K562 (cell line): Measurements from ENCODE around the gene VEZF1. TPM values are rescaled to one million over a fixed set of nuclear protein-coding genes. Genes with fewer than 3 reads are reported as not detected.

Experiments
- ATAC-seq: fragments of 200-7000 bp; cut with Tn5 transposase; 3 replicates; pipeline ENCODE4 v1.9.1; 2020; ENCODE audit warnings: moderate library complexity
- BruUV-seq: library from RNA; stranded (reverse); fragments of 400-500 nt; replicated peaks from 2 replicates; lab custom pipeline; 2021; lab: Mats Ljungman, UMichigan
- CTCF ChIA-PET: fragments of 300-600 bp; formaldehyde crosslinking; extraction: SDS; loops from one replicate; lab custom pipeline; 2021; ENCODE audit warnings: low intra/inter-chr PET ratio; lab: Yijun Ruan, JAX
- POLR2A ChIA-PET: fragments of 300-600, 350-650 bp; sonication (Branson Sonifier 250); formaldehyde crosslinking; extraction: SDS; loops from one replicate; lab custom pipeline; 2021; ENCODE audit warnings: antibody characterized with exemption, inconsistent platforms; lab: Yijun Ruan, JAX
- DNase-seq, 4 experiments: peaks; one replicate each; pipeline versions ENCODE4 v3.0.0 to v3.0.0-alpha.2; 2011 to 2018; ENCODE audit warnings: low spot score in 3 of 4, mixed read lengths in 3 of 4; ENCODE audit errors: extremely low read depth in 1 of 4
- FAIRE-seq: peaks from 2 replicates; lab custom pipeline; 2011; peaks lifted over from hg19 to GRCh38; lab: Jason Lieb, UNC
- H2AFZ ChIP-seq: 2 replicates; pipeline ENCODE4 v1.6.0; 2011; ENCODE audit warnings: low read depth, low read length, control low read depth, inconsistent platforms
- H3K27ac ChIP-seq: fragments of 200-600 bp; 3 replicates; pipeline ENCODE4 v1.8.0; 2011; ENCODE audit warnings: low read depth, mild to moderate bottlenecking, control low read depth, inconsistent platforms, low read length, moderate library complexity, mixed read lengths; ENCODE audit errors: extremely low read depth
- H3K27me3 ChIP-seq, 2 experiments: fragments of 300-600 bp in 1 of 2; 2 replicates in 1 of 2; 3 replicates in 1 of 2; pipeline versions ENCODE4 v1.6.0 to v1.8.0; 2011; ENCODE audit warnings: inconsistent platforms in 2 of 2, low read length in 2 of 2, mild to moderate bottlenecking in 1 of 2, mixed read lengths in 1 of 2, moderate library complexity in 1 of 2; ENCODE audit not compliant: control insufficient read depth in 2 of 2, insufficient read depth in 2 of 2
- H3K36me3 ChIP-seq: fragments of 300-600 bp; 3 replicates; pipeline ENCODE4 v1.8.0; 2011; ENCODE audit warnings: mild to moderate bottlenecking, low read length, inconsistent platforms; ENCODE audit not compliant: control insufficient read depth, insufficient read depth
- H3K4me1 ChIP-seq, 2 experiments: fragments of 200-600 bp in 1 of 2; replicated peaks in 1 of 2; 2 replicates in 1 of 2; 3 replicates in 1 of 2; pipeline versions ENCODE4 v1.5.1 to v1.8.0; 2011; ENCODE audit warnings: inconsistent platforms in 2 of 2, low read length in 2 of 2, mild to moderate bottlenecking in 1 of 2, mixed read lengths in 1 of 2, moderate library complexity in 1 of 2; ENCODE audit not compliant: control insufficient read depth in 2 of 2, insufficient read depth in 2 of 2
- H3K4me2 ChIP-seq: 2 replicates; pipeline ENCODE4 v1.6.1; 2011; ENCODE audit warnings: low read length, control low read depth, inconsistent platforms, mixed read lengths; ENCODE audit not compliant: insufficient read depth
- H3K4me3 ChIP-seq: fragments of 200-600 bp; sonication (generic), shearing (Covaris generic); 2 replicates; pipeline ENCODE4 v1.5.1; 2016; ENCODE audit warnings: control low read depth, inconsistent platforms
- H3K79me2 ChIP-seq: fragments of 200-600 bp; 3 replicates; pipeline ENCODE4 v1.8.0; 2011; ENCODE audit warnings: low read length, inconsistent platforms; ENCODE audit not compliant: control insufficient read depth, insufficient read depth
- H3K9ac ChIP-seq, 2 experiments: 2 replicates each; pipeline versions ENCODE4 v1.6.0 to v1.6.1; 2011; ENCODE audit warnings: low read depth in 2 of 2, low read length in 2 of 2, control low read depth in 1 of 2, inconsistent platforms in 1 of 2, mild to moderate bottlenecking in 1 of 2, mixed read lengths in 1 of 2; ENCODE audit not compliant: insufficient read depth in 1 of 2
- H3K9me1 ChIP-seq: one replicate; pipeline ENCODE4 v1.6.0; 2011; ENCODE audit warnings: inconsistent platforms, mild to moderate bottlenecking, low read length, moderate library complexity; ENCODE audit not compliant: control insufficient read depth, insufficient read depth
- H3K9me3 ChIP-seq: replicated peaks from 2 replicates; pipeline ENCODE4 v1.5.1; 2011; ENCODE audit warnings: low read depth, low read length, inconsistent platforms; ENCODE audit not compliant: control insufficient read depth, insufficient read depth
- H4K20me1 ChIP-seq: replicated peaks from 2 replicates; pipeline ENCODE4 v1.6.1; 2011; ENCODE audit warnings: low read length, inconsistent platforms, mixed read lengths; ENCODE audit not compliant: control insufficient read depth, insufficient read depth
- DPF2 ChIP-seq: fragments of 450-650 bp; IDR thresholded peaks from 2 replicates; pipeline ENCODE4 v1.6.1; 2016
- ESRRB ChIP-seq: fragments of 250-450 bp; sonication (Bioruptor Pico); IDR thresholded peaks from 2 replicates; pipeline ENCODE4 v1.5.0; 2020; ENCODE audit warnings: mild to moderate bottlenecking, moderate library complexity, borderline replicate concordance
- PCBP2 ChIP-seq: fragments of 200-400 bp; formaldehyde crosslinking; IDR thresholded peaks from 2 replicates; pipeline ENCODE4 v1.6.1; 2018; ENCODE audit warnings: low read length, low read depth, mild to moderate bottlenecking, moderate library complexity; ENCODE audit not compliant: poor library complexity, severe bottlenecking
- SPI1 ChIP-seq: IDR thresholded peaks from 2 replicates; pipeline ENCODE4 v1.6.1; 2011; ENCODE audit warnings: low read depth, low read length, control low read depth, borderline replicate concordance
- SRSF9 ChIP-seq: fragments of 200-400 bp; formaldehyde crosslinking; IDR thresholded peaks from 2 replicates; pipeline ENCODE4 v1.6.1; 2017; ENCODE audit warnings: low read depth, low read length, borderline replicate concordance
- TAF9B ChIP-seq: fragments of 450-650 bp; IDR thresholded peaks from 2 replicates; pipeline ENCODE4 v1.6.1; 2018; ENCODE audit warnings: mild to moderate bottlenecking; ENCODE audit not compliant: partially characterized antibody
- TEAD2 ChIP-seq: fragments of 450-650 bp; IDR thresholded peaks from 2 replicates; pipeline ENCODE4 v1.6.1; 2016; ENCODE audit warnings: missing genetic modification characterization, control low read depth, missing compliant biosample characterization
- XRCC4 ChIP-seq: IDR thresholded peaks from one replicate; pipeline ENCODE4 v1.6.1; 2011; ENCODE audit not compliant: insufficient read depth, insufficient read length; ENCODE audit errors: extremely low read depth
- ZNF217 ChIP-seq: sonication (generic); formaldehyde crosslinking; IDR thresholded peaks from 2 replicates; pipeline ENCODE4 v1.8.0; 2022; ENCODE audit warnings: mild to moderate bottlenecking, missing genetic modification reagents
- ZNF717 ChIP-seq: fragments of 250-450 bp; sonication (Bioruptor Pico); IDR thresholded peaks from 2 replicates; pipeline ENCODE4 v1.5.0; 2021
- ZNF75A ChIP-seq: fragments of 450-650 bp; formaldehyde crosslinking; IDR thresholded peaks from 2 replicates; pipeline ENCODE4 v1.4.0; 2020; ENCODE audit warnings: mild to moderate bottlenecking
- in situ Hi-C: fragments of 300-500 bp; cut with MboI; formaldehyde crosslinking; loops from 4 replicates; pipeline ENCODE4 v1.15.0; 2018; ENCODE audit warnings: inconsistent platforms, mixed read lengths
- intact Hi-C: fragments of 100-400 bp; cut with micrococcal nuclease; formaldehyde crosslinking; loops from 2 replicates; pipeline ENCODE4 v1.14.2; 2022
- polyA plus RNA-seq, 8 experiments: library from polyadenylated mRNA; depleted of rRNA in 4 of 8; stranded (reverse) in 5 of 8; unstranded in 3 of 8; fragments of >200 nt; fragmentation: Nextera tagmentation in 2 of 8; fragmentation: Illumina TruSeq in 1 of 8; extraction: Ambion mirVana in 2 of 8; extraction: Trizol in 1 of 8; gene quantifications; 2 replicates each; pipeline versions ENCODE4 v1.2.1 to v1.2.3, GENCODE V29; 2011 to 2014; ENCODE audit warnings: inconsistent platforms in 1 of 8, missing spikeins in 1 of 8
- total RNA-seq, 7 experiments: library from RNA; depleted of rRNA in 6 of 7; stranded (reverse); fragments of >200 nt in 6 of 7; fragmentation: Illumina TruSeq in 2 of 7; extraction: Trizol in 2 of 7; gene quantifications; 2 replicates each; pipeline versions ENCODE4 v1.2.1 to v1.2.3, GENCODE V29; 2011 to 2021; ENCODE audit warnings: low replicate concordance in 1 of 7
- TF ChIP-seq, protein P1 (sequence below): fragments of 450-650 bp; formaldehyde crosslinking; IDR thresholded peaks from 2 replicates; pipeline ENCODE4 v1.4.0; 2022; ENCODE audit warnings: missing genetic modification characterization
- TF ChIP-seq, protein P2 (sequence below): fragments of 450-650 bp; conservative IDR thresholded peaks from 2 replicates; pipeline ENCODE4 v1.6.1; 2016; ENCODE audit warnings: missing genetic modification characterization, low read depth, mild to moderate bottlenecking, missing compliant biosample characterization, moderate library complexity
- TF ChIP-seq, protein P3 (sequence below): sonication (generic); formaldehyde crosslinking; IDR thresholded peaks from 2 replicates; pipeline ENCODE4 v1.8.0; 2022; ENCODE audit warnings: mild to moderate bottlenecking, missing genetic modification reagents
- TF ChIP-seq, protein P4 (sequence below), 3 experiments: fragments of 200-800 bp in 1 of 3; sonication (Bioruptor generic) in 1 of 3; sonication (generic) in 1 of 3; formaldehyde crosslinking in 1 of 3; IDR thresholded peaks; 2 replicates each; pipeline versions ENCODE4 v1.6.1 to v1.8.0; 2016 to 2022; ENCODE audit warnings: mild to moderate bottlenecking in 2 of 3, missing compliant biosample characterization in 2 of 3, missing genetic modification characterization in 2 of 3, missing genetic modification reagents in 1 of 3

VEZF1 gene
- total and polyA plus RNA-seq, 9 of the 15 experiments (the other 6 are each of a cell fraction or from before 2014, with no cell fraction given), result 9.5 to 33.4 (median 22.1) TPM

DNA sequence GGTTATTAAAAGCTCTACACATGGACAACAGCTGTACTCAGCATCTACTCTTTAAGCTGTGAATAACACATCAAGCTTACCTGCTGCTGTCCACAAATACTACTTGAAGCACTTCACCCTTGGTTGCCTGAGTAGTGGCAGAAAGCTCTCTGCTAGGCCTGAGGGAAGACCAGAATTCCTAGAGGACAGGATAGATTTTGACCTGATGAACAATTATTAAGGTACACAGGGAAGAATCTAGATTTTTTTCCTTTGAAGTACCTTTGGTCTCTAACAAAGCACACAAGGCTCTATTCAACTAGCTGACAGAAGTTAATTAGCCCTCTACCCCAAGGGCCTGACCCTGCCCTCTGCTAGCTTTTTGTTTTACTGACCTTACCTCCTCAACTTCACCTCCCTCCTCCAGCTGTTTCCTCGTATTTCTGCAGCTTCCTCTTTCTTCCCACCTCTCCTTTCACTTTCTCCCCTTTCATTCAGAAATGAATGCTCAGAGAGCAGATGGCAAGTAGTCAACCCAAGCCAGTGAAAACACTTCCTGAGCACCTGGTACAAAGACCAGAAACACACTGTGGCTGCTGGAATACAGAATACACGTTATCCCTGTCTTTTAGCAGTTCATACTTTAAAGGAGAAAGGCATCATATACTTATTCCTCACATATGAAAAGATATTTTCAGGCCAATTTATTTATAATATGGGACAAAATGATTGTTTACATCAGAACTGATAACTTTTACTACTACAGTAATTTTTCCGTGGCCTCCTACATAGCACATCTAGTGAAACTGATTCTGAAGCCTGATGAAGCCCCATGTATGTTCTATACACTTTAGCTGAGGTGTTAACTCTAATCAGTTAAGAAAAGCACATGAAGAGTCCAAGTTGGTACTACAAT is 5.7 kb upstream of the VEZF1 start (continued):
- TF ChIP-seq SPI1, result peak; percentile 59; the same call in 1 of the 2 replicates

DNA sequence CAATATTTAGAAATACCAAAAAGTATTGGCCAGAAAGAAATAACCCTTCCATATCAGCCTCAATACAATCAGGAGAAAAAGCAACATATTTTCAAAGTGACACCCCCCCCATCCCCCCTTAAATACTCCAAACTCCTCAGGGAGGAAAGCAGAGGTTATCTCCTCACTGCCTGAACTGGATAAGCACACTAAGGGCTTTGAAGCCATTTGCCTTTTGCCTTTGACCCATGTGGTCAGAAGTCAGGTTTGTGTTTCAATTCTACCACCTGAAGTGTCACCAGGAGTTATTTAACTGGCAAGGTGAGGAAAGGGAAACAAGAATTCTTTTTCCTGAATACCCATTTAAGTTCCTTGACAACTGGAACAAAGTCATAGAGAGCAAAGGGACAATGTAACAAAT is 3.5 kb upstream of the VEZF1 start:
- Histone ChIP-seq H3K9ac (no peak overlapping the region), H3K79me2 (peaks cover 12% of the 10 kb centered on the region), H3K36me3 (no peaks in the 10 kb centered on the region), H3K4me3 (no peak overlapping the region), H3K27ac (no peak overlapping the region), H3K4me2 (no peak overlapping the region), H3K9me1 (no peaks in the 10 kb centered on the region), H3K4me1 (peaks cover 14 to 43% of the 10 kb centered on the region in 2 experiments), H3K27me3 (no peaks in the 10 kb centered on the region), H3K9me3 (no peaks in the 10 kb centered on the region), H2AFZ (no peak overlapping the region), H4K20me1 (no peaks in the 10 kb centered on the region; the same call in 1 of the 2 replicates)
- in situ Hi-C loops, result no loop called here
- DNase-seq (peak in 3 of 4 experiments; percentile 31 to 59 (median 50)), FAIRE-seq (peak; percentile 49), ATAC-seq (no peak)
- intact Hi-C loops, result no loop called here
- ChIA-PET CTCF (no interaction called here), POLR2A (interaction anchor here (0.6 to 3.9 kb wide), 8 partner anchors 7 to 162 kb away, joined by 3 to 30 read pairs (median 4); partner anchors contain the start of gene SRSF1)
- BruUV-seq, result no TSS peak
- no peak for TF ChIP-seq ZNF75A (CRISPR knock-in tag)
- no peak for TF ChIP-seq ZNF717
- no peak for TF ChIP-seq XRCC4
- TF ChIP-seq, protein P1, sequence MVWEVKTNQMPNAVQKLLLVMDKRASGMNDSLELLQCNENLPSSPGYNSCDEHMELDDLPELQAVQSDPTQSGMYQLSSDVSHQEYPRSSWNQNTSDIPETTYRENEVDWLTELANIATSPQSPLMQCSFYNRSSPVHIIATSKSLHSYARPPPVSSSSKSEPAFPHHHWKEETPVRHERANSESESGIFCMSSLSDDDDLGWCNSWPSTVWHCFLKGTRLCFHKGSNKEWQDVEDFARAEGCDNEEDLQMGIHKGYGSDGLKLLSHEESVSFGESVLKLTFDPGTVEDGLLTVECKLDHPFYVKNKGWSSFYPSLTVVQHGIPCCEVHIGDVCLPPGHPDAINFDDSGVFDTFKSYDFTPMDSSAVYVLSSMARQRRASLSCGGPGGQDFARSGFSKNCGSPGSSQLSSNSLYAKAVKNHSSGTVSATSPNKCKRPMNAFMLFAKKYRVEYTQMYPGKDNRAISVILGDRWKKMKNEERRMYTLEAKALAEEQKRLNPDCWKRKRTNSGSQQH, result no peak
- TF ChIP-seq TAF9B, result no peak
- TF ChIP-seq, protein P2, sequence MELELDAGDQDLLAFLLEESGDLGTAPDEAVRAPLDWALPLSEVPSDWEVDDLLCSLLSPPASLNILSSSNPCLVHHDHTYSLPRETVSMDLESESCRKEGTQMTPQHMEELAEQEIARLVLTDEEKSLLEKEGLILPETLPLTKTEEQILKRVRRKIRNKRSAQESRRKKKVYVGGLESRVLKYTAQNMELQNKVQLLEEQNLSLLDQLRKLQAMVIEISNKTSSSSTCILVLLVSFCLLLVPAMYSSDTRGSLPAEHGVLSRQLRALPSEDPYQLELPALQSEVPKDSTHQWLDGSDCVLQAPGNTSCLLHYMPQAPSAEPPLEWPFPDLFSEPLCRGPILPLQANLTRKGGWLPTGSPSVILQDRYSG (tag), result no peak
- no peak for TF ChIP-seq TEAD2 (tag)
- TF ChIP-seq SRSF9, result no peak
- TF ChIP-seq PCBP2, result no peak
- TF ChIP-seq DPF2, result peak; percentile 54
- TF ChIP-seq, protein P3, sequence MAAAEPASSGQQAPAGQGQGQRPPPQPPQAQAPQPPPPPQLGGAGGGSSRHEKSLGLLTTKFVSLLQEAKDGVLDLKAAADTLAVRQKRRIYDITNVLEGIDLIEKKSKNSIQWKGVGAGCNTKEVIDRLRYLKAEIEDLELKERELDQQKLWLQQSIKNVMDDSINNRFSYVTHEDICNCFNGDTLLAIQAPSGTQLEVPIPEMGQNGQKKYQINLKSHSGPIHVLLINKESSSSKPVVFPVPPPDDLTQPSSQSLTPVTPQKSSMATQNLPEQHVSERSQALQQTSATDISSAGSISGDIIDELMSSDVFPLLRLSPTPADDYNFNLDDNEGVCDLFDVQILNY (CRISPR knock-in tag), result no peak
- TF ChIP-seq ESRRB, result no peak
- TF ChIP-seq ZNF217 (CRISPR knock-in tag), result no peak
- TF ChIP-seq, protein P4, sequence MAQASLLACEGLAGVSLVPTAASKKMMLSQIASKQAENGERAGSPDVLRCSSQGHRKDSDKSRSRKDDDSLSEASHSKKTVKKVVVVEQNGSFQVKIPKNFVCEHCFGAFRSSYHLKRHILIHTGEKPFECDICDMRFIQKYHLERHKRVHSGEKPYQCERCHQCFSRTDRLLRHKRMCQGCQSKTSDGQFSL (CRISPR knock-in tag; IDR thresholded peaks at IDR 0.05), result no peak
- TF ChIP-seq, protein P4 (tag; IDR thresholded peaks at IDR 0.05), result no peak
